ENCODE data around the gene UGT2A3. TPM values are rescaled to one million over a fixed set of nuclear protein-coding genes. Genes with fewer than 3 reads are reported as not detected.

The UGT2A3 gene
- total RNA-seq, 4 donors from 2014 or later = 0.40 TPM; not detected in 3

GRCh38 chr4:68905598-68905938, 46.0 kb downstream of the UGT2A3 start:
- Histone ChIP-seq H3K27me3 (no peaks in the 10 kb centered on the region), H3K27ac (peak overlapping the region; percentile 74), H3K36me3 (no peaks in the 10 kb centered on the region), H3K4me1 (peaks cover 7% of the 10 kb centered on the region), H3K4me3 (peak overlapping the region; percentile 15), H3K9me3 (no peaks in the 10 kb centered on the region)
- no peak for DNase-seq (ENCODE audit: low spot score in 2 of 2)
- TF ChIP-seq CTCF (IDR thresholded peaks at IDR 0.05) (no peak), POLR2AphosphoS5 (IDR thresholded peaks at IDR 0.05) (no peak)
- WGBS = 61% methylated on average over 2 of the region's 2 CpGs

GRCh38 chr4:68904786-68905185, 46.8 kb downstream of the UGT2A3 start:
- DNase-seq (ENCODE audit: low spot score in 2 of 2) = no peak
- no peaks in the 10 kb centered on the region for H3K9me3 ChIP-seq
- no peaks in the 10 kb centered on the region for H3K36me3 ChIP-seq
- no peak overlapping the region for H3K4me3 ChIP-seq
- H3K27me3 ChIP-seq = no peaks in the 10 kb centered on the region
- TF ChIP-seq CTCF (IDR thresholded peaks at IDR 0.05) (no peak), EP300 (IDR thresholded peaks at IDR 0.05) (no peak), POLR2A (IDR thresholded peaks at IDR 0.05) (no peak), POLR2AphosphoS5 (IDR thresholded peaks at IDR 0.05) (no peak)
- 41% methylated on average over 6 of the region's 6 CpGs for WGBS
- H3K4me1 ChIP-seq = peaks cover 7% of the 10 kb centered on the region
- peak overlapping the region; percentile 28 for H3K27ac ChIP-seq

- no peak for TF ChIP-seq POLR2AphosphoS5 (IDR thresholded peaks at IDR 0.05)
- no peak for TF ChIP-seq EP300 (IDR thresholded peaks at IDR 0.05)
- no peak for TF ChIP-seq CTCF (IDR thresholded peaks at IDR 0.05)
- no peak for TF ChIP-seq POLR2A (IDR thresholded peaks at IDR 0.05)
- WGBS = 61% methylated on average over 1 of the region's 1 CpG
Observed at GRCh38 chr4:68896749-68897148, 54.9 kb downstream of the UGT2A3 start.

GRCh38 chr4:68895561-68896198, 55.9 kb downstream of the UGT2A3 start:
- TF ChIP-seq POLR2A (IDR thresholded peaks at IDR 0.05) (no peak), EP300 (IDR thresholded peaks at IDR 0.05) (no peak), POLR2AphosphoS5 (IDR thresholded peaks at IDR 0.05) (no peak), CTCF (IDR thresholded peaks at IDR 0.05) (no peak)
- no peaks in the 10 kb centered on the region for H3K36me3 ChIP-seq
- H3K4me1 ChIP-seq = no peaks in the 10 kb centered on the region
- H3K9me3 ChIP-seq = no peaks in the 10 kb centered on the region
- 60% methylated on average over 5 of the region's 5 CpGs for WGBS
- no peaks in the 10 kb centered on the region for H3K27me3 ChIP-seq
- DNase-seq (ENCODE audit: low spot score in 2 of 2) = no peak
- H3K4me3 ChIP-seq = no peak overlapping the region
- no peak overlapping the region for H3K27ac ChIP-seq

More at GRCh38 chr4:68896749-68897148, 54.9 kb downstream of the UGT2A3 start:
- DNase-seq (ENCODE audit: low spot score in 2 of 2) = no peak
- no peaks in the 10 kb centered on the region for H3K4me1 ChIP-seq
- H3K27me3 ChIP-seq = no peaks in the 10 kb centered on the region
- no peak overlapping the region for H3K4me3 ChIP-seq
- no peaks in the 10 kb centered on the region for H3K9me3 ChIP-seq
- no peaks in the 10 kb centered on the region for H3K36me3 ChIP-seq
- no peak overlapping the region for H3K27ac ChIP-seq

- no peaks in the 10 kb centered on the region for H3K27me3 ChIP-seq
- H3K9me3 ChIP-seq = no peaks in the 10 kb centered on the region
- H3K27ac ChIP-seq = no peak overlapping the region
- H3K36me3 ChIP-seq = no peaks in the 10 kb centered on the region
- no peak for DNase-seq (ENCODE audit: low spot score in 2 of 2)
- TF ChIP-seq CTCF (IDR thresholded peaks at IDR 0.05) (no peak), POLR2AphosphoS5 (IDR thresholded peaks at IDR 0.05) (no peak)
- no peaks in the 10 kb centered on the region for H3K4me1 ChIP-seq
- H3K4me3 ChIP-seq = no peak overlapping the region
- WGBS = 64% methylated on average over 1 of the region's 1 CpG
Observed at GRCh38 chr4:68892861-68893260, 58.7 kb downstream of the UGT2A3 start.

All from suprapubic skin (tissue), 4 donors.